Ovary (tissue), 9 donors: ENCODE data around the gene HBP1. TPM values are rescaled to one million over a fixed set of nuclear protein-coding genes. Genes with fewer than 3 reads are reported as not detected.

Experiments used
- DNase-seq, 5 donors: peaks; one replicate each; pipeline ENCODE4 v3.0.0-alpha.2; 2019 to 2020
- H3K27ac ChIP-seq, 2 donors: fragments of 200-600 bp; one replicate each; pipeline versions ENCODE4 v1.5.1 to v1.8.0; 2019 to 2022
- H3K27me3 ChIP-seq: fragments of 200-600 bp; one replicate; pipeline ENCODE4 v1.8.0; 2022
- H3K36me3 ChIP-seq: fragments of 200-600 bp; sonication (generic); one replicate; pipeline ENCODE4 v1.5.1; 2019
- H3K4me1 ChIP-seq: one replicate; pipeline ENCODE4 v1.8.1; 2013; ENCODE audit warnings: mild to moderate bottlenecking, moderate library complexity; ENCODE audit not compliant: insufficient read depth
- H3K4me3 ChIP-seq: fragments of 200-600 bp; sonication (generic); one replicate; pipeline ENCODE4 v1.5.1; 2017
- H3K9me3 ChIP-seq, 2 donors: fragments of 200-600 bp in 1 of 2; sonication (generic) in 1 of 2; one replicate each; pipeline versions ENCODE4 v1.5.1 to v1.8.1; 2013 to 2019; ENCODE audit warnings: mild to moderate bottlenecking in 1 of 2, moderate library complexity in 1 of 2
- EP300 ChIP-seq: sonication (generic); formaldehyde crosslinking; IDR thresholded peaks from one replicate; pipeline ENCODE4 v1.6.1; 2017; ENCODE audit warnings: antibody characterized with exemption
- POLR2A ChIP-seq: fragments of 450-650 bp; IDR thresholded peaks from one replicate; pipeline ENCODE4 v1.6.1; 2017; ENCODE audit warnings: antibody characterized with exemption, mild to moderate bottlenecking, moderate library complexity
- WGBS, 3 donors: extraction: QIAGEN DNeasy Blood & Tissue Kit in 1 of 3; methylation state at CpG; one replicate each; pipeline versions ENCODE4 v1.1.5 to v1.1.7; 2013 to 2017; 5-methylcytosine and 5-hydroxymethylcytosine counted together
- intact Hi-C, 4 donors: fragments of 100-400 bp; cut with DNase I; formaldehyde crosslinking; loops; one replicate each; pipeline versions ENCODE4 v1.11.0 to v1.15.1; 2022 to 2023
- polyA plus RNA-seq, 2 donors: library from polyadenylated mRNA; stranded (reverse); fragments of 200-250 nt in 1 of 2; fragments of 350-450 nt in 1 of 2; fragmentation: Illumina TruSeq in 1 of 2; extraction: RNeasy Lipid Tissue Mini Kit (QIAGEN cat#74804) in 1 of 2; gene quantifications; one replicate each; pipeline ENCODE4 v1.2.3, GENCODE V29; 2013 to 2014
- total RNA-seq, 7 donors: library from RNA; depleted of rRNA in 2 of 7; stranded (reverse); fragments of >200 nt in 2 of 7; fragmentation: NEBNext Ultra II Directional in 3 of 7; extraction: Animal tissue kit (Norgen Biotek cat#: 25700) in 3 of 7; gene quantifications; one replicate each; pipeline versions ENCODE4 v1.1.0 to v1.2.4, GENCODE V29; 2016 to 2023
- TF ChIP-seq, protein P1 (sequence below), 3 donors: fragments of 450-650 bp in 2 of 3; fragments of 200-600 bp in 1 of 3; IDR thresholded peaks; one replicate each; pipeline versions ENCODE4 v1.5.1 to v1.8.0; 2016 to 2022; ENCODE audit warnings: antibody characterized with exemption in 3 of 3, mild to moderate bottlenecking in 1 of 3
- donor health status: DM: no; HTN: no; CAD: no; lungs with moderate emphysema.
- donor health status: DM: no; HTN: no; CAD: no.
- donor health status: Bipolar disorder and iron deficiency.
- donor health status: DM: yes; HTN: yes; CAD: no.
- donor health status: DM: no; HTN: no; CAD: no.
- donor health status: DM: yes; HTN: yes; CAD: no.

The HBP1 gene
- total and polyA plus RNA-seq, 9 donors = 31.8 to 121 (median 73.8) TPM

GRCh38 chr7:107180378-107180777 lies 11.6 kb downstream of the HBP1 start:
- H3K4me1 ChIP-seq = peaks cover 12% of the 10 kb centered on the region
- intact Hi-C loops = no loop called here
- no peaks in the 10 kb centered on the region for H3K9me3 ChIP-seq
- H3K27ac ChIP-seq = no peak overlapping the region
- 14 to 16% (median 15%) methylated on average over 1 of the region's 1 CpG for WGBS, 3 donors
- DNase-seq = peak in 3 of 5 donors; percentile 38 to 59 (median 44)
- no peak for TF ChIP-seq POLR2A
- TF ChIP-seq EP300 = no peak
- TF ChIP-seq, protein P1, sequence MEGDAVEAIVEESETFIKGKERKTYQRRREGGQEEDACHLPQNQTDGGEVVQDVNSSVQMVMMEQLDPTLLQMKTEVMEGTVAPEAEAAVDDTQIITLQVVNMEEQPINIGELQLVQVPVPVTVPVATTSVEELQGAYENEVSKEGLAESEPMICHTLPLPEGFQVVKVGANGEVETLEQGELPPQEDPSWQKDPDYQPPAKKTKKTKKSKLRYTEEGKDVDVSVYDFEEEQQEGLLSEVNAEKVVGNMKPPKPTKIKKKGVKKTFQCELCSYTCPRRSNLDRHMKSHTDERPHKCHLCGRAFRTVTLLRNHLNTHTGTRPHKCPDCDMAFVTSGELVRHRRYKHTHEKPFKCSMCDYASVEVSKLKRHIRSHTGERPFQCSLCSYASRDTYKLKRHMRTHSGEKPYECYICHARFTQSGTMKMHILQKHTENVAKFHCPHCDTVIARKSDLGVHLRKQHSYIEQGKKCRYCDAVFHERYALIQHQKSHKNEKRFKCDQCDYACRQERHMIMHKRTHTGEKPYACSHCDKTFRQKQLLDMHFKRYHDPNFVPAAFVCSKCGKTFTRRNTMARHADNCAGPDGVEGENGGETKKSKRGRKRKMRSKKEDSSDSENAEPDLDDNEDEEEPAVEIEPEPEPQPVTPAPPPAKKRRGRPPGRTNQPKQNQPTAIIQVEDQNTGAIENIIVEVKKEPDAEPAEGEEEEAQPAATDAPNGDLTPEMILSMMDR (IDR thresholded peaks at IDR 0.05) = no peak
- H3K36me3 ChIP-seq = no peaks in the 10 kb centered on the region
- no peak overlapping the region for H3K4me3 ChIP-seq
- no peaks in the 10 kb centered on the region for H3K27me3 ChIP-seq

- H3K27ac ChIP-seq = no peak overlapping the region
- TF ChIP-seq, protein P1 (IDR thresholded peaks at IDR 0.05) = no peak
- 84 to 92% (median 85%) methylated on average over 5 of the region's 5 CpGs for WGBS, 3 donors
Measured at GRCh38 chr7:107181172-107181571, 12.4 kb downstream of the HBP1 start.

GRCh38 chr7:107185716-107186115 lies 16.9 kb downstream of the HBP1 start:
- H3K27ac ChIP-seq = no peak overlapping the region
- intact Hi-C loops = no loop called here
- H3K36me3 ChIP-seq = no peaks in the 10 kb centered on the region
- no peak for DNase-seq
- H3K9me3 ChIP-seq = no peaks in the 10 kb centered on the region
- H3K4me3 ChIP-seq = no peak overlapping the region
- peaks cover 5% of the 10 kb centered on the region for H3K4me1 ChIP-seq
- WGBS, 3 donors = 59 to 66% (median 62%) methylated on average over 4 of the region's 4 CpGs
- no peaks in the 10 kb centered on the region for H3K27me3 ChIP-seq
- no peak for TF ChIP-seq POLR2A
- no peak for TF ChIP-seq EP300
- TF ChIP-seq, protein P1 (IDR thresholded peaks at IDR 0.05) = no peak

More at GRCh38 chr7:107181172-107181571, 12.4 kb downstream of the HBP1 start:
- Histone ChIP-seq H3K36me3 (no peaks in the 10 kb centered on the region), H3K4me1 (peaks cover 8% of the 10 kb centered on the region), H3K27me3 (no peaks in the 10 kb centered on the region), H3K9me3 (no peaks in the 10 kb centered on the region), H3K4me3 (no peak overlapping the region)
- intact Hi-C loops = no loop called here
- DNase-seq = no peak

DNA sequence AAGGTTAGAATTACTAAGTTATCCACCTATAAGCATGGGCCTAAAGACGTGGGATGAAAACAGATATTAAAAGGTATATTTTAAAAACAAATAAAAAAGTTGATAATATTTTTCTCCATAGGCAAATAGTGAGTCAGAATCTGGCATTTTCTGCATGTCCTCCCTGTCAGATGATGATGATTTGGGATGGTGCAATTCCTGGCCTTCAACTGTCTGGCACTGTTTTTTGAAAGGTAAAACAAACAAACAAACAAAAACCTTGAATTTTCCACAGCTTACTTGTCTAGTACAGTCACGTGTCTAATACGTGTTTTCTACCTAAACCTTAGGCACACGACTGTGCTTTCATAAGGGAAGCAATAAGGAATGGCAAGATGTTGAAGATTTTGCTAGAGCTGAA lies 17.4 kb downstream of the HBP1 start:
- H3K36me3 ChIP-seq = no peaks in the 10 kb centered on the region
- no peaks in the 10 kb centered on the region for H3K27me3 ChIP-seq
- intact Hi-C loops = no loop called here
- DNase-seq = no peak
- H3K4me1 ChIP-seq = peaks cover 2% of the 10 kb centered on the region
- H3K27ac ChIP-seq = no peak overlapping the region
- H3K4me3 ChIP-seq = no peak overlapping the region
- no peaks in the 10 kb centered on the region for H3K9me3 ChIP-seq
- WGBS, 3 donors = 90 to 92% (median 90%) methylated on average over 4 of the region's 4 CpGs
- no peak for TF ChIP-seq POLR2A
- TF ChIP-seq, protein P1 (IDR thresholded peaks at IDR 0.05) = no peak
- no peak for TF ChIP-seq EP300
